Measurements from ENCODE around the gene CD274. TPM values are rescaled to one million over a fixed set of nuclear protein-coding genes. Genes with fewer than 3 reads are reported as not detected.
A peak's percentile ranks its signal among the peaks of the same experiment; 100 is the strongest.

Gene CD274
- total and polyA plus RNA-seq, 10 of the 15 experiments (the other 5 are each of a cell fraction or from before 2014, with no cell fraction given), result 9.4 to 128 (median 24.6) TPM

- TF ChIP-seq BCL3 (IDR thresholded peaks at IDR 0.05; ENCODE audit: borderline replicate concordance, insufficient read depth, low read depth, low read length, poor library complexity, severe bottlenecking) (peak; percentile 65), NR2F1 (conservative IDR thresholded peaks at IDR 0.05) (peak; percentile 59), STAT3 (IDR thresholded peaks at IDR 0.05; ENCODE audit: low read depth, low read length) (no peak), HDAC2 (IDR thresholded peaks at IDR 0.05) (no peak), REST (IDR thresholded peaks at IDR 0.05; ENCODE audit: low read depth, low read length) (no peak), RB1 (IDR thresholded peaks at IDR 0.05; ENCODE audit: borderline replicate concordance) (no peak; the same call in 1 of the 2 replicates), RUNX3 (IDR thresholded peaks at IDR 0.05; ENCODE audit: low read length) (peak; percentile 84), SMAD5 (IDR thresholded peaks at IDR 0.05; ENCODE audit: low read depth) (no peak), CBFB (IDR thresholded peaks at IDR 0.05; ENCODE audit: low read depth) (0 out of 2 replicates have a peak, but pooled peaks have one; percentile 14), HSF1 (IDR thresholded peaks at IDR 0.05; ENCODE audit: low read depth, low read length) (no peak), KLF5 (IDR thresholded peaks at IDR 0.05; ENCODE audit: partially characterized antibody) (peak; percentile 45), POU2F2 (IDR thresholded peaks at IDR 0.05; ENCODE audit: borderline replicate concordance, low read depth, low read length) (no peak), IKZF1 (conservative IDR thresholded peaks at IDR 0.05) (peak; percentile 68), CREM (IDR thresholded peaks at IDR 0.05; ENCODE audit: low read depth) (peak; percentile 74), TBL1XR1 (IDR thresholded peaks at IDR 0.05; ENCODE audit: low read depth, low read length) (peak; percentile 62), SREBF1 (IDR thresholded peaks at IDR 0.05; ENCODE audit: low read length) (no peak), TCF7 (IDR thresholded peaks at IDR 0.05; ENCODE audit: borderline replicate concordance) (peak; percentile 58), YY1 (IDR thresholded peaks at IDR 0.05; ENCODE audit: low read depth, low read length) (peak; percentile 95), MEF2A (IDR thresholded peaks at IDR 0.05; ENCODE audit: insufficient read depth, low read depth, low read length) (peak; percentile 67; the same call in 1 of the 2 replicates), ZNF384 (IDR thresholded peaks at IDR 0.05; ENCODE audit: borderline replicate concordance, low read depth, low read length) (peak; percentile 92), EGR1 (IDR thresholded peaks at IDR 0.05; ENCODE audit: borderline replicate concordance in 1 of 2, low read depth in 2 of 2, low read length in 2 of 2) (no peak), EZH2 (IDR thresholded peaks at IDR 0.05; ENCODE audit: borderline replicate concordance, control insufficient read depth, low read depth, low read length) (no peak), EED (IDR thresholded peaks at IDR 0.05; ENCODE audit: low read depth) (peak; percentile 51), SREBF2 (IDR thresholded peaks at IDR 0.05; ENCODE audit: low read length) (no peak), ZNF274 (IDR thresholded peaks at IDR 0.05; ENCODE audit: insufficient read depth, insufficient read length) (no peak), MTA3 (IDR thresholded peaks at IDR 0.05; ENCODE audit: borderline replicate concordance, low read length) (peak; percentile 68; the same call in 1 of the 2 replicates)
Observed at GRCh38 chr9:5493679-5494511, 43.6 kb downstream of the CD274 start (continued).

All from GM12878 (cell line).